ENCODE data around the gene RC3H1. TPM values are rescaled to one million over a fixed set of nuclear protein-coding genes. Genes with fewer than 3 reads are reported as not detected.
A peak's percentile ranks its signal among the peaks of the same experiment; 100 is the strongest.
"Not testable (repeated sequence)": the region's sequence is repeated elsewhere in the genome, so short reads cannot be mapped to it uniquely, and the experiment has no call there.

Gene RC3H1
- total and polyA plus RNA-seq, 5 donors from 2014 or later: 2.8 to 54.7 (median 5.9) TPM

DNA sequence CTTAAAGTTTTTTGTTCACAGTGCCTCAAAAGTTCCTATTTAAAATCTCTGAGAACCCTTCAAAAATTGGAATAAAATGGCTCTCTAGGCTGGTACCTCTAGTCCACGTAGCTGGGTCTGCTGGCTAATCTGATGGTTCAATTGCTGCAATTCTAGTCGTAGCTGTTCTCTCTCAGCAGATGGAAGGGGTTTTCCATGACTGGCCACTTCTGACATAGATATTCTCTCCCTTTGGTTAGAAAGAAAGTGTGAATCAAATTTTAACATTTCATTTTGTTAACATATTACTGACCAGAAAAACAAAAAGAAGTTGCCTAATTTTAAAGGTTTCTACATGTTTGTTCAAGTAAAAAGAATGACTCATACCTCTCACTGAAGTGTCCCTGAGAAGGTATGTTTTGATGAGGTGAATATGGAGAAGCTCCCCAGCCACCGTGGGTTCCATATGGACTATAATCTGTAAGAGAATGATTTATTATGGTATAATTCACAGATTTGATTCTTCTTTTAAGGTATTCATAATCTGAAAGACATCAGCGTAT, 75.7 kb downstream of the RC3H1 start:
- H3K36me3 ChIP-seq (ENCODE audit: control insufficient read depth, insufficient read depth, low read length): peaks cover 91% of the 10 kb centered on the region
- H3K27ac ChIP-seq (ENCODE audit: insufficient read depth, low read length, poor library complexity, severe bottlenecking): no peak overlapping the region
- H3K4me3 ChIP-seq (ENCODE audit: low read depth, low read length): no peak overlapping the region
- Mint-ChIP-seq H3K4me1 (no peaks in the 10 kb centered on the region), H3K27ac (peak overlapping the region in 1 of 3 donors; percentile 72), H3K9me3 (no peaks in the 10 kb centered on the region), H3K27me3 (no peaks in the 10 kb centered on the region), H3K36me3 (peaks cover 36% of the 10 kb centered on the region), H3K4me3 (no peak overlapping the region)
- H3K4me1 ChIP-seq (ENCODE audit: control insufficient read depth, insufficient read depth, low read length, poor library complexity, severe bottlenecking): no peaks in the 10 kb centered on the region
- H3K27me3 ChIP-seq (ENCODE audit: control insufficient read depth, insufficient read depth, low read length): no peaks in the 10 kb centered on the region
- H3K9me3 ChIP-seq (ENCODE audit: control insufficient read depth in 2 of 2, low read length in 2 of 2): no peaks in the 10 kb centered on the region
- no peak for ATAC-seq (ENCODE audit: low read depth in 2 of 2)
- DNase-seq: no peak

DNA sequence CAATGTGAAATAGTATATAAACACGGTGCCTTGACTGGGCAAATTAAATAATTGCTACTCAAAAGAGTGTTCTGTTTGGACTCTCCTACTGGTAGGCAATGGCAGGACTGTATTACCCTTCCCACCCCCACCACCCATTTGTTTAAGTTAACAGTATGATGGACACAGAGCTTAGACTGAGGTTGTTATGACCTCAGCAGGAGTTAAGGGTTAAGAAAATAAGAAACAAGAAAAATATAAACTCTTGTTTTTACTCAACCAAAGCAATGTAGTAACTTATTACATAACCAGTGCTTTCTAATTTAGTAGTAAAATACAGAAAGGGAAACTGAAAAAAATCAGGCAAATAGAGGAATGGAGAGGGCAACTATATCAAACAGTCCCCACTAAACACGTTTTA, 85.1 kb downstream of the RC3H1 start:
- no peaks in the 10 kb centered on the region for H3K4me1 Mint-ChIP-seq
- ATAC-seq (ENCODE audit: low read depth in 2 of 2): no peak
- peaks cover 31% of the 10 kb centered on the region for H3K36me3 Mint-ChIP-seq
- H3K27me3 ChIP-seq (ENCODE audit: control insufficient read depth, insufficient read depth, low read length): no peaks in the 10 kb centered on the region
- H3K27ac Mint-ChIP-seq: no peak overlapping the region
- no peak overlapping the region for H3K4me3 ChIP-seq (ENCODE audit: low read depth, low read length)
- no peak overlapping the region for H3K4me3 Mint-ChIP-seq
- H3K4me1 ChIP-seq (ENCODE audit: control insufficient read depth, insufficient read depth, low read length, poor library complexity, severe bottlenecking): no peaks in the 10 kb centered on the region
- H3K9me3 Mint-ChIP-seq: no peaks in the 10 kb centered on the region
- H3K36me3 ChIP-seq (ENCODE audit: control insufficient read depth, insufficient read depth, low read length): peaks cover 68% of the 10 kb centered on the region
- no peak overlapping the region for H3K27ac ChIP-seq (ENCODE audit: insufficient read depth, low read length, poor library complexity, severe bottlenecking)
- DNase-seq: no peak
- H3K27me3 Mint-ChIP-seq: no peaks in the 10 kb centered on the region
- H3K9me3 ChIP-seq (ENCODE audit: control insufficient read depth in 2 of 2, low read length in 2 of 2): no peaks in the 10 kb centered on the region

- H3K27ac Mint-ChIP-seq: peak overlapping the region in 2 of 3 donors; percentile 15 to 61
- H3K9me3 ChIP-seq (ENCODE audit: control insufficient read depth in 2 of 2, low read length in 2 of 2): no peaks in the 10 kb centered on the region
- H3K4me3 ChIP-seq (ENCODE audit: low read depth, low read length): no peak overlapping the region
- no peak for DNase-seq
- no peaks in the 10 kb centered on the region for H3K4me1 Mint-ChIP-seq
- no peak overlapping the region for H3K27ac ChIP-seq (ENCODE audit: insufficient read depth, low read length, poor library complexity, severe bottlenecking)
- H3K36me3 Mint-ChIP-seq: peaks cover 26% of the 10 kb centered on the region
- no peaks in the 10 kb centered on the region for H3K4me1 ChIP-seq (ENCODE audit: control insufficient read depth, insufficient read depth, low read length, poor library complexity, severe bottlenecking)
- H3K9me3 Mint-ChIP-seq: peaks cover 0 to 2% (median 0%) of the 10 kb centered on the region in 7 donors
- H3K27me3 Mint-ChIP-seq: no peaks in the 10 kb centered on the region
- H3K36me3 ChIP-seq (ENCODE audit: control insufficient read depth, insufficient read depth, low read length): peaks cover 44% of the 10 kb centered on the region
- no peak for ATAC-seq (ENCODE audit: low read depth in 2 of 2)
- H3K4me3 Mint-ChIP-seq: no peak overlapping the region
- H3K27me3 ChIP-seq (ENCODE audit: control insufficient read depth, insufficient read depth, low read length): no peaks in the 10 kb centered on the region
Measured at GRCh38 chr1:173934440-173934839, 87.7 kb downstream of the RC3H1 start.

DNA sequence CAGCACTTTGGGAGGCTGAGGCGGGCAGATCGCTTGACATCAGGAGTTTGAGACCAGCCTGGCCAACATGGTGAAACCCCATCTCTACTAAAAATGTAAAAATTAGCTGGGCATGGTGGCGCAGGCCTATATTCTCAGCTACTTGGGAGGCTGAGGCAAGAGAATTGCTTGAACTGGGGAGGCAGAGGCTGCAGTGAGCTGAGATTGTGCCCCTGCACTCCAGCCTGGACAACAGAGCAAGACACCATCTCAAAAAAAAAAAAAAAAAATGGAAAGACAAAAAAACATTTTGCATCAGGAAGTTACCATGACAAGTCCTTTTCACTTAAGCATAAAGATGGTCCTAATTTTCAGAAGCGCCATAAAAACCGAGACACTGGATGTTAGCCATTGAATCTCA, 91.6 kb downstream of the RC3H1 start:
- not testable (repeated sequence) for H3K27ac ChIP-seq (ENCODE audit: insufficient read depth, low read length, poor library complexity, severe bottlenecking); ATAC-seq (ENCODE audit: low read depth in 2 of 2); H3K4me3 ChIP-seq (ENCODE audit: low read depth, low read length); H3K9me3 ChIP-seq (ENCODE audit: control insufficient read depth in 2 of 2, low read length in 2 of 2); H3K27me3 ChIP-seq (ENCODE audit: control insufficient read depth, insufficient read depth, low read length); DNase-seq; H3K9me3 Mint-ChIP-seq; H3K4me1 ChIP-seq (ENCODE audit: control insufficient read depth, insufficient read depth, low read length, poor library complexity, severe bottlenecking); H3K27ac Mint-ChIP-seq; H3K4me1 Mint-ChIP-seq; H3K4me3 Mint-ChIP-seq; H3K27me3 Mint-ChIP-seq
- peaks cover 15% of the 10 kb centered on the region for H3K36me3 Mint-ChIP-seq
- peaks cover 13% of the 10 kb centered on the region for H3K36me3 ChIP-seq (ENCODE audit: control insufficient read depth, insufficient read depth, low read length)

- H3K27me3 Mint-ChIP-seq: peaks cover 4% of the 10 kb centered on the region
- no peak for ATAC-seq (ENCODE audit: low read depth in 2 of 2)
- H3K4me1 Mint-ChIP-seq: peaks cover 0 to 3% (median 0%) of the 10 kb centered on the region in 4 donors
- no peak overlapping the region for H3K27ac Mint-ChIP-seq
- no peaks in the 10 kb centered on the region for H3K4me1 ChIP-seq (ENCODE audit: control insufficient read depth, insufficient read depth, low read length, poor library complexity, severe bottlenecking)
- no peak overlapping the region for H3K4me3 Mint-ChIP-seq
- no peak overlapping the region for H3K4me3 ChIP-seq (ENCODE audit: low read depth, low read length)
- no peaks in the 10 kb centered on the region for H3K27me3 ChIP-seq (ENCODE audit: control insufficient read depth, insufficient read depth, low read length)
- no peak overlapping the region for H3K27ac ChIP-seq (ENCODE audit: insufficient read depth, low read length, poor library complexity, severe bottlenecking)
- no peaks in the 10 kb centered on the region for H3K36me3 ChIP-seq (ENCODE audit: control insufficient read depth, insufficient read depth, low read length)
- H3K9me3 ChIP-seq (ENCODE audit: control insufficient read depth in 2 of 2, low read length in 2 of 2): no peaks in the 10 kb centered on the region
- H3K9me3 Mint-ChIP-seq: peaks cover 0 to 2% (median 0%) of the 10 kb centered on the region in 7 donors
- DNase-seq: no peak
- peaks cover 4% of the 10 kb centered on the region for H3K36me3 Mint-ChIP-seq
Measured at GRCh38 chr1:173925306-173926242, 96.6 kb downstream of the RC3H1 start.

DNA sequence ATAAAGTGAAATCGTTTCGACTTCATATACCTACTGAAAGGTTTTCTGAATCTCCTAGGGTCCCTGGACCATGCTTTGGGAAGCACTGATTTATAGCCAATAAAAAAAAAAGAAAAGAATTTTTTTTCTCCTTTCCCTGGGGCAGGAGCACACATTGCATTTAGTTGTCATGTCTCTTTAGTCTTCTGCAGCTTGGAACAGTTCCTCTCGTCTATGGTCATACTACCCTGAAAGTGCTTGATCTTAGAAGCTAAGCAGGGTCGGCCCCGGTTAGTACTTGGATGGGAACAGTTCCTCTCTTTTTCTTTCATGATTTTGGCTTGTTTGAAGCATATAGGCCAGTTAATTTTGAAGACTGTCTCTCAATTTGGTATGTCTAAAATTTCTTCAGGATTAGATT, 101.3 kb downstream of the RC3H1 start:
- Mint-ChIP-seq H3K36me3 (no peaks in the 10 kb centered on the region), H3K27ac (no peak overlapping the region)
- DNase-seq: no peak

GRCh38 chr1:173917635-173918493, 104.3 kb downstream of the RC3H1 start:
- Histone ChIP-seq H3K9me3 (ENCODE audit: control insufficient read depth in 2 of 2, low read length in 2 of 2) (no peaks in the 10 kb centered on the region), H3K27ac (ENCODE audit: insufficient read depth, low read length, poor library complexity, severe bottlenecking) (no peak overlapping the region), H3K4me1 (ENCODE audit: control insufficient read depth, insufficient read depth, low read length, poor library complexity, severe bottlenecking) (no peaks in the 10 kb centered on the region), H3K27me3 (ENCODE audit: control insufficient read depth, insufficient read depth, low read length) (no peaks in the 10 kb centered on the region), H3K36me3 (ENCODE audit: control insufficient read depth, insufficient read depth, low read length) (no peaks in the 10 kb centered on the region), H3K4me3 (ENCODE audit: low read depth, low read length) (no peak overlapping the region)
- H3K4me1 Mint-ChIP-seq: peaks cover 0 to 2% (median under 1%) of the 10 kb centered on the region in 4 donors
- ATAC-seq (ENCODE audit: low read depth in 2 of 2): no peak
- H3K27me3 Mint-ChIP-seq: peaks cover 9% of the 10 kb centered on the region
- DNase-seq: no peak
- H3K4me3 Mint-ChIP-seq: no peak overlapping the region
- H3K9me3 Mint-ChIP-seq: no peaks in the 10 kb centered on the region
- H3K27ac Mint-ChIP-seq: no peak overlapping the region
- no peaks in the 10 kb centered on the region for H3K36me3 Mint-ChIP-seq

More for the DNA sequence above, 101.3 kb downstream of the RC3H1 start:
- Histone ChIP-seq H3K36me3 (ENCODE audit: control insufficient read depth, insufficient read depth, low read length) (no peaks in the 10 kb centered on the region), H3K4me3 (ENCODE audit: low read depth, low read length) (no peak overlapping the region), H3K4me1 (ENCODE audit: control insufficient read depth, insufficient read depth, low read length, poor library complexity, severe bottlenecking) (no peaks in the 10 kb centered on the region), H3K27me3 (ENCODE audit: control insufficient read depth, insufficient read depth, low read length) (no peaks in the 10 kb centered on the region), H3K9me3 (ENCODE audit: control insufficient read depth in 2 of 2, low read length in 2 of 2) (no peaks in the 10 kb centered on the region), H3K27ac (ENCODE audit: insufficient read depth, low read length, poor library complexity, severe bottlenecking) (no peak overlapping the region)
- peaks cover 0 to 4% (median 0%) of the 10 kb centered on the region in 4 donors for H3K4me1 Mint-ChIP-seq
- no peaks in the 10 kb centered on the region for H3K9me3 Mint-ChIP-seq
- H3K27me3 Mint-ChIP-seq: peaks cover 4% of the 10 kb centered on the region
- no peak overlapping the region for H3K4me3 Mint-ChIP-seq
- ATAC-seq (ENCODE audit: low read depth in 2 of 2): no peak
